Measurements from ENCODE around the gene PLEKHA5.
"Not testable (repeated sequence)": the region's sequence is repeated elsewhere in the genome, so short reads cannot be mapped to it uniquely, and the experiment has no call there.

The PLEKHA5 gene

GRCh38 chr12:19388131-19388549 lies 258.6 kb downstream of the PLEKHA5 start:
- Histone ChIP-seq H3K4me1 (ENCODE audit: insufficient read depth, low read length) (peaks cover 5% of the 10 kb centered on the region; the same call in 1 of the 2 replicates), H3K9ac (ENCODE audit: low read depth, low read length) (no peak overlapping the region), H3K9me3 (ENCODE audit: control insufficient read depth, insufficient read depth, low read length) (no peaks in the 10 kb centered on the region), H3K36me3 (ENCODE audit: insufficient read depth, low read length) (no peaks in the 10 kb centered on the region; the same call in 1 of the 2 replicates)

GRCh38 chr12:19390051-19390598 lies 260.6 kb downstream of the PLEKHA5 start:
- H3K36me3 ChIP-seq (ENCODE audit: insufficient read depth, low read length) = no peaks in the 10 kb centered on the region; the same call in 1 of the 2 replicates
- H3K9ac ChIP-seq (ENCODE audit: low read depth, low read length) = no peak overlapping the region
- 0 out of 2 replicates have a peak, but pooled peaks cover 2% of the 10 kb centered on the region for H3K4me1 ChIP-seq (ENCODE audit: insufficient read depth, low read length)
- H3K9me3 ChIP-seq (ENCODE audit: control insufficient read depth, insufficient read depth, low read length) = no peaks in the 10 kb centered on the region

- H3K9ac ChIP-seq (ENCODE audit: low read depth, low read length); H3K36me3 ChIP-seq (ENCODE audit: insufficient read depth, low read length); H3K4me1 ChIP-seq (ENCODE audit: insufficient read depth, low read length); H3K9me3 ChIP-seq (ENCODE audit: control insufficient read depth, insufficient read depth, low read length): not testable (repeated sequence)
Measured at GRCh38 chr12:19392644-19393043, 263.1 kb downstream of the PLEKHA5 start.

- no peak overlapping the region for H3K9ac ChIP-seq (ENCODE audit: low read depth, low read length)
- no peaks in the 10 kb centered on the region for H3K36me3 ChIP-seq (ENCODE audit: insufficient read depth, low read length)
- H3K4me1 ChIP-seq (ENCODE audit: insufficient read depth, low read length) = 0 out of 2 replicates have a peak, but pooled peaks cover 2% of the 10 kb centered on the region
- no peaks in the 10 kb centered on the region for H3K9me3 ChIP-seq (ENCODE audit: control insufficient read depth, insufficient read depth, low read length)
Measured at GRCh38 chr12:19394385-19394784, 264.9 kb downstream of the PLEKHA5 start.

- H3K9ac ChIP-seq (ENCODE audit: low read depth, low read length) = no peak overlapping the region
- no peaks in the 10 kb centered on the region for H3K36me3 ChIP-seq (ENCODE audit: insufficient read depth, low read length)
- H3K9me3 ChIP-seq (ENCODE audit: control insufficient read depth, insufficient read depth, low read length) = no peaks in the 10 kb centered on the region
- peaks cover 4% of the 10 kb centered on the region; the same call in 1 of the 2 replicates for H3K4me1 ChIP-seq (ENCODE audit: insufficient read depth, low read length)
Measured at GRCh38 chr12:19397534-19397933, 268.0 kb downstream of the PLEKHA5 start.

GRCh38 chr12:19398376-19399363 lies 269.1 kb downstream of the PLEKHA5 start:
- Histone ChIP-seq H3K36me3 (ENCODE audit: insufficient read depth, low read length) (no peaks in the 10 kb centered on the region), H3K9ac (ENCODE audit: low read depth, low read length) (no peak overlapping the region), H3K9me3 (ENCODE audit: control insufficient read depth, insufficient read depth, low read length) (no peaks in the 10 kb centered on the region), H3K4me1 (ENCODE audit: insufficient read depth, low read length) (peaks cover 4% of the 10 kb centered on the region; the same call in 1 of the 2 replicates)

- H3K36me3 ChIP-seq (ENCODE audit: insufficient read depth, low read length); H3K4me1 ChIP-seq (ENCODE audit: insufficient read depth, low read length); H3K9ac ChIP-seq (ENCODE audit: low read depth, low read length); H3K9me3 ChIP-seq (ENCODE audit: control insufficient read depth, insufficient read depth, low read length): not testable (repeated sequence)
Measured at GRCh38 chr12:19400649-19401285, 271.2 kb downstream of the PLEKHA5 start.

GRCh38 chr12:19402211-19402610 lies 272.7 kb downstream of the PLEKHA5 start:
- Histone ChIP-seq H3K36me3 (ENCODE audit: insufficient read depth, low read length) (no peaks in the 10 kb centered on the region), H3K9me3 (ENCODE audit: control insufficient read depth, insufficient read depth, low read length) (no peaks in the 10 kb centered on the region), H3K4me1 (ENCODE audit: insufficient read depth, low read length) (peaks cover 4% of the 10 kb centered on the region; the same call in 1 of the 2 replicates), H3K9ac (ENCODE audit: low read depth, low read length) (no peak overlapping the region)

GRCh38 chr12:19402743-19403431 lies 273.4 kb downstream of the PLEKHA5 start:
- H3K36me3 ChIP-seq (ENCODE audit: insufficient read depth, low read length) = no peaks in the 10 kb centered on the region
- H3K4me1 ChIP-seq (ENCODE audit: insufficient read depth, low read length) = peaks cover 4% of the 10 kb centered on the region; the same call in 1 of the 2 replicates
- no peaks in the 10 kb centered on the region for H3K9me3 ChIP-seq (ENCODE audit: control insufficient read depth, insufficient read depth, low read length)
- H3K9ac ChIP-seq (ENCODE audit: low read depth, low read length) = no peak overlapping the region

- Histone ChIP-seq H3K36me3 (ENCODE audit: insufficient read depth, low read length) (no peaks in the 10 kb centered on the region), H3K9ac (ENCODE audit: low read depth, low read length) (no peak overlapping the region), H3K9me3 (ENCODE audit: control insufficient read depth, insufficient read depth, low read length) (no peaks in the 10 kb centered on the region), H3K4me1 (ENCODE audit: insufficient read depth, low read length) (peaks cover 9% of the 10 kb centered on the region)
Measured at GRCh38 chr12:19404242-19404880, 274.8 kb downstream of the PLEKHA5 start.

GRCh38 chr12:19409376-19409775 lies 279.8 kb downstream of the PLEKHA5 start:
- Histone ChIP-seq H3K9ac (ENCODE audit: low read depth, low read length) (peak overlapping the region; percentile 16; the same call in 1 of the 2 replicates), H3K36me3 (ENCODE audit: insufficient read depth, low read length) (no peaks in the 10 kb centered on the region), H3K9me3 (ENCODE audit: control insufficient read depth, insufficient read depth, low read length) (no peaks in the 10 kb centered on the region), H3K4me1 (ENCODE audit: insufficient read depth, low read length) (peaks cover 27% of the 10 kb centered on the region)

- Histone ChIP-seq H3K4me1 (ENCODE audit: insufficient read depth, low read length) (peaks cover 27% of the 10 kb centered on the region), H3K9me3 (ENCODE audit: control insufficient read depth, insufficient read depth, low read length) (no peaks in the 10 kb centered on the region), H3K36me3 (ENCODE audit: insufficient read depth, low read length) (no peaks in the 10 kb centered on the region), H3K9ac (ENCODE audit: low read depth, low read length) (peak overlapping the region; percentile 19; the same call in 1 of the 2 replicates)
Measured at GRCh38 chr12:19410211-19410610, 280.7 kb downstream of the PLEKHA5 start.

- H3K4me1 ChIP-seq (ENCODE audit: insufficient read depth, low read length) = peaks cover 27% of the 10 kb centered on the region
- H3K9me3 ChIP-seq (ENCODE audit: control insufficient read depth, insufficient read depth, low read length) = no peaks in the 10 kb centered on the region
- H3K9ac ChIP-seq (ENCODE audit: low read depth, low read length) = 0 out of 2 replicates have a peak overlapping the region, but pooled peaks have one; percentile 19
- H3K36me3 ChIP-seq (ENCODE audit: insufficient read depth, low read length) = no peaks in the 10 kb centered on the region
Measured at GRCh38 chr12:19410629-19411185, 281.2 kb downstream of the PLEKHA5 start.

All from ES-I3 (cell line).